ENCODE data around the gene TESK2.
"Not testable (repeated sequence)": the region's sequence is repeated elsewhere in the genome, so short reads cannot be mapped to it uniquely, and the experiment has no call there.

TESK2 gene

GRCh38 chr1:45491487-45492260 lies 711 bp upstream of the TESK2 start:
- no peak overlapping the region for H3K4me3 ChIP-seq (ENCODE audit: low read depth, low read length)
- TF ChIP-seq CTCF (IDR thresholded peaks at IDR 0.05; ENCODE audit: borderline replicate concordance, insufficient read depth, low read depth, low read length): no peak

GRCh38 chr1:45490121-45490625 lies 790 bp downstream of the TESK2 start:
- peak overlapping the region; percentile 95 for H3K4me3 ChIP-seq (ENCODE audit: low read depth, low read length)
- no peak for TF ChIP-seq CTCF (IDR thresholded peaks at IDR 0.05; ENCODE audit: borderline replicate concordance, insufficient read depth, low read depth, low read length)

- not testable (repeated sequence) for H3K4me3 ChIP-seq (ENCODE audit: low read depth, low read length)
These were observed 1.6 kb downstream of the TESK2 start for GRCh38 chr1:45489379-45489778.

- H3K4me3 ChIP-seq (ENCODE audit: low read depth, low read length): no peak overlapping the region
- no peak for TF ChIP-seq CTCF (IDR thresholded peaks at IDR 0.05; ENCODE audit: borderline replicate concordance, insufficient read depth, low read depth, low read length)
These were observed 2.1 kb downstream of the TESK2 start for GRCh38 chr1:45488666-45489377.

GRCh38 chr1:45485949-45486348 lies 5.0 kb downstream of the TESK2 start:
- TF ChIP-seq CTCF (IDR thresholded peaks at IDR 0.05; ENCODE audit: borderline replicate concordance, insufficient read depth, low read depth, low read length): no peak
- H3K4me3 ChIP-seq (ENCODE audit: low read depth, low read length): no peak overlapping the region

- no peak overlapping the region for H3K4me3 ChIP-seq (ENCODE audit: low read depth, low read length)
- no peak for TF ChIP-seq CTCF (IDR thresholded peaks at IDR 0.05; ENCODE audit: borderline replicate concordance, insufficient read depth, low read depth, low read length)
These were observed 11.8 kb downstream of the TESK2 start for GRCh38 chr1:45479039-45479748.

- no peak for TF ChIP-seq CTCF (IDR thresholded peaks at IDR 0.05; ENCODE audit: borderline replicate concordance, insufficient read depth, low read depth, low read length)
- no peak overlapping the region for H3K4me3 ChIP-seq (ENCODE audit: low read depth, low read length)
These were observed 12.7 kb downstream of the TESK2 start for GRCh38 chr1:45478121-45478814.

Data from GM12875 (cell line).